Measurements from ENCODE around the gene INSL3. TPM values are rescaled to one million over a fixed set of nuclear protein-coding genes. Genes with fewer than 3 reads are reported as not detected.
A peak's percentile ranks its signal among the peaks of the same experiment; 100 is the strongest.

INSL3 gene
- total and polyA plus RNA-seq, 4 experiments from 2014 or later = 1.0 to 5.3 (median 4.4) TPM

- H3K4me1 ChIP-seq (ENCODE audit: insufficient read depth, low read length) = peaks cover 36% of the 10 kb centered on the region
- H3K27me3 ChIP-seq (ENCODE audit: insufficient read depth, low read length) = no peaks in the 10 kb centered on the region
- H3K9me3 ChIP-seq (ENCODE audit: control insufficient read depth in 1 of 2, low read length in 2 of 2) = no peaks in the 10 kb centered on the region
- H3K36me3 ChIP-seq (ENCODE audit: insufficient read depth, low read length) = peaks cover 38% of the 10 kb centered on the region
- peak within 1 kb of the TSS; percentile 98 to 100 (median 100) for H3K4me3 Mint-ChIP-seq
- H3K27ac Mint-ChIP-seq = peak within 1 kb of the TSS; percentile 88 to 100 (median 98)
- H3K9me3 Mint-ChIP-seq = peaks cover 0 to 2% (median 0%) of the 10 kb centered on the region in 8 donors
- H3K4me1 Mint-ChIP-seq = peaks cover 21 to 46% (median 29%) of the 10 kb centered on the region in 4 donors
- intact Hi-C loops (cut with micrococcal nuclease) = loop anchor here (1.0 to 10.0 kb wide), 9 partner anchors 9 to 395 kb away; partner anchors contain the start of genes FCHO1, MAP1S and NXNL1
- peak within 1 kb of the TSS; percentile 79 for H3K27ac ChIP-seq (ENCODE audit: low read depth, low read length)
- peaks cover 29 to 35% of the 10 kb centered on the region in 2 donors for H3K36me3 Mint-ChIP-seq
- H3K4me3 ChIP-seq (ENCODE audit: low read length in 2 of 2) = peak within 1 kb of the TSS; percentile 91 to 100
- ChIA-PET CTCF (ENCODE audit: partially characterized antibody) (interaction anchor here (0.6 to 11.3 kb wide), 39 partner anchors 10 to 410 kb away, joined by 3 to 306 read pairs (median 3); partner anchors contain the start of genes CCDC124, JAK3, MAP1S and SLC5A5), POLR2A (ENCODE audit: partially characterized antibody) (interaction anchor here (0.6 to 8.1 kb wide), 31 partner anchors 10 to 931 kb away, joined by 3 to 340 read pairs (median 4); partner anchors contain the start of genes ARRDC2, CCDC124, FCHO1 and JAK3)
- H3K27me3 Mint-ChIP-seq = no peaks in the 10 kb centered on the region
- peak; percentile 96 to 100 (median 99) for DNase-seq
Observed at GRCh38 chr19:17859533-17860330, 38.4 kb upstream of the INSL3 start, which contains the start of gene RPL18A. TSS of gene RPL18A (plus strand) at chr19:17859910. CDS start at chr19:17859957, 47 bp downstream.

- peaks cover 6 to 10% of the 10 kb centered on the region in 2 donors for H3K36me3 Mint-ChIP-seq
Observed at GRCh38 chr19:17855280-17856152, 34.2 kb upstream of the INSL3 start.

GRCh38 chr19:17854061-17854460 is 32.7 kb upstream of the INSL3 start:
- Mint-ChIP-seq H3K27me3 (no peaks in the 10 kb centered on the region), H3K27ac (no peak overlapping the region), H3K4me3 (no peak overlapping the region), H3K36me3 (no peaks in the 10 kb centered on the region), H3K9me3 (peaks cover 0 to 2% (median 0%) of the 10 kb centered on the region in 8 donors), H3K4me1 (peaks cover 20 to 35% (median 29%) of the 10 kb centered on the region in 4 donors)
- Histone ChIP-seq H3K4me1 (ENCODE audit: insufficient read depth, low read length) (peaks cover 37% of the 10 kb centered on the region), H3K9me3 (ENCODE audit: control insufficient read depth in 1 of 2, low read length in 2 of 2) (no peaks in the 10 kb centered on the region), H3K27me3 (ENCODE audit: insufficient read depth, low read length) (no peaks in the 10 kb centered on the region), H3K36me3 (ENCODE audit: insufficient read depth, low read length) (no peaks in the 10 kb centered on the region), H3K4me3 (ENCODE audit: low read length in 2 of 2) (no peak overlapping the region), H3K27ac (ENCODE audit: low read depth, low read length) (no peak overlapping the region)
- DNase-seq = no peak
- ChIA-PET CTCF (ENCODE audit: partially characterized antibody) (interaction anchor here (0.8 to 11.3 kb wide), 15 partner anchors 8 to 248 kb away, joined by 3 to 306 read pairs (median 7); partner anchors contain the start of genes CCDC124 and JAK3), POLR2A (ENCODE audit: partially characterized antibody) (interaction anchor here (1.0 to 8.1 kb wide), 4 partner anchors 10 to 79 kb away, joined by 4 to 340 read pairs (median 7); partner anchors contain the start of gene CCDC124)
- intact Hi-C loops (cut with micrococcal nuclease) = loop anchor here (2.0 to 10.0 kb wide), 2 partner anchors 79 to 389 kb away; partner anchors contain the start of gene NXNL1

More at GRCh38 chr19:17855280-17856152, 34.2 kb upstream of the INSL3 start:
- ChIA-PET POLR2A (ENCODE audit: partially characterized antibody) (interaction anchor here (0.6 to 8.1 kb wide), 10 partner anchors 10 to 332 kb away, joined by 3 to 340 read pairs (median 4); partner anchors contain the start of genes CCDC124, FCHO1 and SLC5A5), CTCF (ENCODE audit: partially characterized antibody) (interaction anchor here (0.5 to 11.3 kb wide), 29 partner anchors 9 to 360 kb away, joined by 3 to 306 read pairs (median 4); partner anchors contain the start of genes CCDC124, JAK3 and MAP1S)
- H3K27ac Mint-ChIP-seq = peak overlapping the region in 6 of 7 donors; percentile 26 to 89 (median 67)
- H3K4me3 ChIP-seq (ENCODE audit: low read length in 2 of 2) = no peak overlapping the region
- H3K9me3 Mint-ChIP-seq = peaks cover 0 to 2% (median 0%) of the 10 kb centered on the region in 8 donors
- H3K4me1 Mint-ChIP-seq = peaks cover 19 to 38% (median 28%) of the 10 kb centered on the region in 4 donors
- H3K36me3 ChIP-seq (ENCODE audit: insufficient read depth, low read length) = no peaks in the 10 kb centered on the region
- intact Hi-C loops (cut with micrococcal nuclease) = loop anchor here (1.0 to 10.0 kb wide), 6 partner anchors 71 to 391 kb away; partner anchors contain the start of genes MAP1S and NXNL1
- no peak overlapping the region for H3K27ac ChIP-seq (ENCODE audit: low read depth, low read length)
- H3K27me3 ChIP-seq (ENCODE audit: insufficient read depth, low read length) = no peaks in the 10 kb centered on the region
- peaks cover 29% of the 10 kb centered on the region for H3K4me1 ChIP-seq (ENCODE audit: insufficient read depth, low read length)
- peak overlapping the region in 2 of 8 donors; percentile 32 to 65 for H3K4me3 Mint-ChIP-seq
- H3K27me3 Mint-ChIP-seq = no peaks in the 10 kb centered on the region
- peak; percentile 78 to 86 (median 80) for DNase-seq
- H3K9me3 ChIP-seq (ENCODE audit: control insufficient read depth in 1 of 2, low read length in 2 of 2) = no peaks in the 10 kb centered on the region

- H3K36me3 Mint-ChIP-seq = peaks cover 4 to 14% of the 10 kb centered on the region in 2 donors
- H3K4me1 Mint-ChIP-seq = peaks cover 33 to 74% (median 54%) of the 10 kb centered on the region in 4 donors
- H3K4me1 ChIP-seq (ENCODE audit: insufficient read depth, low read length) = peaks cover 66% of the 10 kb centered on the region
- POLR2A ChIA-PET (ENCODE audit: partially characterized antibody) = interaction anchor here (0.6 to 7.1 kb wide), 10 partner anchors 12 to 141 kb away, joined by 3 to 60 read pairs (median 8); partner anchors contain the start of genes CCDC124, FCHO1, MAP1S and RPL18A
- H3K4me3 ChIP-seq (ENCODE audit: low read length in 2 of 2) = no peak overlapping the region
- no peak for DNase-seq
- H3K27me3 ChIP-seq (ENCODE audit: insufficient read depth, low read length) = no peaks in the 10 kb centered on the region
- H3K9me3 ChIP-seq (ENCODE audit: control insufficient read depth in 1 of 2, low read length in 2 of 2) = no peaks in the 10 kb centered on the region
- intact Hi-C loops (cut with micrococcal nuclease) = loop anchor here (1.0 kb wide), 1 partner anchor 45 kb away; no protein-coding TSS in a partner anchor
- H3K27ac ChIP-seq (ENCODE audit: low read depth, low read length) = peak overlapping the region; percentile 91
- CTCF ChIA-PET (ENCODE audit: partially characterized antibody) = interaction anchor here (0.6 to 4.9 kb wide), 8 partner anchors 11 to 274 kb away, joined by 3 to 49 read pairs (median 3); partner anchors contain the start of gene RPL18A
- peaks cover 6% of the 10 kb centered on the region for H3K36me3 ChIP-seq (ENCODE audit: insufficient read depth, low read length)
- no peaks in the 10 kb centered on the region for H3K27me3 Mint-ChIP-seq
- peak overlapping the region; percentile 91 to 98 (median 94) for H3K4me3 Mint-ChIP-seq
- peak overlapping the region; percentile 95 to 98 (median 97) for H3K27ac Mint-ChIP-seq
- H3K9me3 Mint-ChIP-seq = no peaks in the 10 kb centered on the region
Observed at GRCh38 chr19:17848595-17849292, 27.4 kb upstream of the INSL3 start.

GRCh38 chr19:17847538-17848366 is 26.4 kb upstream of the INSL3 start, which contains the start of gene JAK3:
TSS of gene JAK3 (minus strand) at chr19:17847982. CDS start at chr19:17844417, 3,565 bp downstream.
- intact Hi-C loops (cut with micrococcal nuclease) = loop anchor here (1.0 kb wide), 1 partner anchor 44 kb away; no protein-coding TSS in a partner anchor

More at GRCh38 chr19:17847538-17848366, 26.4 kb upstream of the INSL3 start, which contains the start of gene JAK3:
- Mint-ChIP-seq H3K4me3 (peak within 1 kb of the TSS; percentile 91 to 98 (median 94)), H3K9me3 (no peaks in the 10 kb centered on the region), H3K36me3 (peaks cover 9 to 19% of the 10 kb centered on the region in 2 donors), H3K27ac (peak within 1 kb of the TSS; percentile 95 to 98 (median 97)), H3K27me3 (no peaks in the 10 kb centered on the region), H3K4me1 (peaks cover 39 to 80% (median 59%) of the 10 kb centered on the region in 4 donors)
- peak; percentile 80 to 91 (median 84) for DNase-seq
- Histone ChIP-seq H3K9me3 (ENCODE audit: control insufficient read depth in 1 of 2, low read length in 2 of 2) (no peaks in the 10 kb centered on the region), H3K27me3 (ENCODE audit: insufficient read depth, low read length) (no peaks in the 10 kb centered on the region), H3K4me3 (ENCODE audit: low read length in 2 of 2) (peak within 1 kb of the TSS; percentile 52 to 76), H3K4me1 (ENCODE audit: insufficient read depth, low read length) (peaks cover 76% of the 10 kb centered on the region), H3K36me3 (ENCODE audit: insufficient read depth, low read length) (peaks cover 16% of the 10 kb centered on the region), H3K27ac (ENCODE audit: low read depth, low read length) (peak within 1 kb of the TSS; percentile 91)
- CTCF ChIA-PET (ENCODE audit: partially characterized antibody) = interaction anchor here (0.6 to 4.9 kb wide), 11 partner anchors 8 to 91 kb away, joined by 3 to 49 read pairs (median 4); partner anchors contain the start of genes CCDC124 and RPL18A
- POLR2A ChIA-PET (ENCODE audit: partially characterized antibody) = interaction anchor here (0.6 to 7.1 kb wide), 18 partner anchors 9 to 434 kb away, joined by 3 to 60 read pairs (median 4); partner anchors contain the start of genes CCDC124, FCHO1, JUND and MAP1S
